MM.1S (cell line): ENCODE results near the gene TTLL5.

ENCODE experiments used
- DNase-seq: peaks from one replicate; pipeline ENCODE4 v3.0.0-alpha.2; 2015
- H2AFZ ChIP-seq: fragments of 300-600 bp; sonication (generic); 2 replicates; pipeline ENCODE4 v1.6.0; 2016; ENCODE audit warnings: antibody characterized with exemption, low read length
- H3F3A ChIP-seq: fragments of 300-600 bp; sonication (generic); 2 replicates; pipeline ENCODE4 v1.6.1; 2016; ENCODE audit warnings: mild to moderate bottlenecking, antibody characterized with exemption, low read length, moderate library complexity, mixed read lengths; ENCODE audit not compliant: insufficient read depth
- H3K27ac ChIP-seq: fragments of 300-600 bp; sonication (generic); 2 replicates; pipeline ENCODE4 v1.5.1; 2016; ENCODE audit warnings: mild to moderate bottlenecking, low read length
- H3K27me3 ChIP-seq: fragments of 300-600 bp; sonication (generic); replicated peaks from 2 replicates; pipeline ENCODE4 v1.6.0; 2016; ENCODE audit warnings: low read length; ENCODE audit not compliant: insufficient read depth
- H3K36me3 ChIP-seq: fragments of 300-600 bp; sonication (generic); replicated peaks from 2 replicates; pipeline ENCODE4 v1.6.1; 2016; ENCODE audit warnings: mild to moderate bottlenecking, low read length, mixed read lengths; ENCODE audit not compliant: insufficient read depth
- H3K4me1 ChIP-seq: fragments of 300-600 bp; sonication (generic); 2 replicates; pipeline ENCODE4 v1.6.1; 2016; ENCODE audit warnings: low read length, mixed read lengths
- H3K4me2 ChIP-seq: fragments of 300-600 bp; sonication (generic); 2 replicates; pipeline ENCODE4 v1.6.0; 2016; ENCODE audit warnings: low read depth, low read length
- H3K4me3 ChIP-seq: fragments of 300-600 bp; sonication (generic); 2 replicates; pipeline ENCODE4 v1.5.1; 2016; ENCODE audit warnings: low read length, mixed read lengths
- H3K79me2 ChIP-seq: fragments of 300-600 bp; sonication (generic); 2 replicates; pipeline ENCODE4 v1.6.1; 2016; ENCODE audit warnings: mixed run types, low read length, mixed read lengths
- H3K9ac ChIP-seq: fragments of 300-600 bp; sonication (generic); 2 replicates; pipeline ENCODE4 v1.6.1; 2016; ENCODE audit warnings: low read length, mixed read lengths
- H3K9me2 ChIP-seq: fragments of 300-600 bp; sonication (generic); replicated peaks from 2 replicates; pipeline ENCODE4 v1.6.1; 2016; ENCODE audit warnings: mild to moderate bottlenecking, low read length, mixed read lengths; ENCODE audit not compliant: insufficient read depth
- H3K9me3 ChIP-seq: fragments of 300-600 bp; sonication (generic); replicated peaks from 2 replicates; pipeline ENCODE4 v1.6.1; 2016; ENCODE audit warnings: mild to moderate bottlenecking, low read length, mixed read lengths; ENCODE audit not compliant: insufficient read depth
- H4K20me1 ChIP-seq: fragments of 300-600 bp; sonication (generic); 2 replicates; pipeline ENCODE4 v1.6.1; 2016; ENCODE audit warnings: mild to moderate bottlenecking, low read length, moderate library complexity, mixed read lengths; ENCODE audit not compliant: insufficient read depth
- CTCF ChIP-seq: fragments of 300-600 bp; sonication (generic); IDR thresholded peaks from 2 replicates; pipeline ENCODE4 v1.5.1; 2016; ENCODE audit warnings: antibody characterized with exemption, low read length, mixed read lengths
- EZH2 ChIP-seq: fragments of 300-600 bp; sonication (generic); optimal IDR thresholded peaks from 2 replicates; pipeline ENCODE3; 2017; ENCODE audit warnings: low read depth, mild to moderate bottlenecking, antibody characterized with exemption, low read length, mixed read lengths
- EZH2phosphoT487 ChIP-seq: fragments of 300-600 bp; sonication (generic); IDR thresholded peaks from 2 replicates; pipeline ENCODE4 v1.6.1; 2018; ENCODE audit warnings: antibody characterized with exemption, low read length

Gene TTLL5

GRCh38 chr14:75835156-75835725 lies 174.2 kb downstream of the TTLL5 start:
- Histone ChIP-seq H3K4me2 (no peak overlapping the region), H3K4me1 (no peaks in the 10 kb centered on the region), H3K36me3 (no peaks in the 10 kb centered on the region), H3K27me3 (no peaks in the 10 kb centered on the region), H4K20me1 (no peaks in the 10 kb centered on the region), H3K9ac (no peak overlapping the region), H3K4me3 (no peak overlapping the region), H3K9me3 (no peaks in the 10 kb centered on the region), H3K79me2 (no peaks in the 10 kb centered on the region), H2AFZ (no peak overlapping the region), H3K27ac (no peak overlapping the region), H3K9me2 (no peaks in the 10 kb centered on the region), H3F3A (no peaks in the 10 kb centered on the region)
- DNase-seq, result no peak
- TF ChIP-seq CTCF (no peak), EZH2 (no peak), EZH2phosphoT487 (no peak)

GRCh38 chr14:75835737-75836136 lies 174.7 kb downstream of the TTLL5 start:
- no peak overlapping the region for H3K27ac ChIP-seq
- no peak overlapping the region for H3K4me3 ChIP-seq
- H3K9me3 ChIP-seq, result no peaks in the 10 kb centered on the region
- no peaks in the 10 kb centered on the region for H4K20me1 ChIP-seq
- no peaks in the 10 kb centered on the region for H3K4me1 ChIP-seq
- no peaks in the 10 kb centered on the region for H3K27me3 ChIP-seq
- H2AFZ ChIP-seq, result no peak overlapping the region
- H3K36me3 ChIP-seq, result no peaks in the 10 kb centered on the region
- H3K4me2 ChIP-seq, result no peak overlapping the region
- no peak for DNase-seq
- H3K9ac ChIP-seq, result no peak overlapping the region
- H3K79me2 ChIP-seq, result no peaks in the 10 kb centered on the region
- no peaks in the 10 kb centered on the region for H3K9me2 ChIP-seq
- TF ChIP-seq EZH2 (no peak), EZH2phosphoT487 (no peak), CTCF (no peak)
- no peaks in the 10 kb centered on the region for H3F3A ChIP-seq

- H3K4me3 ChIP-seq, result no peak overlapping the region
- no peaks in the 10 kb centered on the region for H3K27me3 ChIP-seq
- H3K9ac ChIP-seq, result no peak overlapping the region
- no peaks in the 10 kb centered on the region for H3K9me3 ChIP-seq
- H3K4me2 ChIP-seq, result no peak overlapping the region
- DNase-seq, result no peak
- H2AFZ ChIP-seq, result no peak overlapping the region
- no peaks in the 10 kb centered on the region for H3K79me2 ChIP-seq
- no peak overlapping the region for H3K27ac ChIP-seq
- H3F3A ChIP-seq, result no peaks in the 10 kb centered on the region
- H4K20me1 ChIP-seq, result no peaks in the 10 kb centered on the region
- H3K4me1 ChIP-seq, result no peaks in the 10 kb centered on the region
- H3K36me3 ChIP-seq, result no peaks in the 10 kb centered on the region
- no peaks in the 10 kb centered on the region for H3K9me2 ChIP-seq
- TF ChIP-seq CTCF (no peak), EZH2phosphoT487 (no peak), EZH2 (no peak)
These were observed 176.2 kb downstream of the TTLL5 start for GRCh38 chr14:75837151-75837787.
